NCI-H2196 treated with DMSO at 0.1 percent for 48 hours (cell line): Measurements from ENCODE around the gene ATG16L2.
"Not testable (repeated sequence)": the region's sequence is repeated elsewhere in the genome, so short reads cannot be mapped to it uniquely, and the experiment has no call there.

ENCODE experiments used
- DNase-seq: peaks from one replicate; lab custom pipeline; 2025; ENCODE audit not compliant: unreplicated experiment; lab: John Stamatoyannopoulos, UW

The ATG16L2 gene

DNA sequence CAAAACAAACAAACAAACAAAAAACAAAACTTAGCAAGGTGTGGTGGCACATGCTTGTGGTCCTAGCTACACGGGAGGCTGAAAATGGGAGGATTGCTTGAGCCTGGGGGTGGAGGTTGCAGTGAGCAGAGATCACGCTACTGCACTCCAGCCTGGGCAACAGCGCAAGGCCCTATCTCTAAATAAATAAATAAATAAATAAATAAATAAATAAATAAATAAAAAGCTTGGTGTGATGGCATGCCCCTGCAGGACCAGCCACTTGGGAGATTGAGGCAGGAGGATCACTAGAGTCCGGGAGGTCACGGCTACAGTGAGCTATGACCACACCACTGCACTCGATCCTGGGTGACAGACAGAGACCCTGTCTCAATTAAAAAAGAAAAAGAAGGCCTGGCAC lies 11.4 kb upstream of the ATG16L2 start:
- DNase-seq = no peak

DNA sequence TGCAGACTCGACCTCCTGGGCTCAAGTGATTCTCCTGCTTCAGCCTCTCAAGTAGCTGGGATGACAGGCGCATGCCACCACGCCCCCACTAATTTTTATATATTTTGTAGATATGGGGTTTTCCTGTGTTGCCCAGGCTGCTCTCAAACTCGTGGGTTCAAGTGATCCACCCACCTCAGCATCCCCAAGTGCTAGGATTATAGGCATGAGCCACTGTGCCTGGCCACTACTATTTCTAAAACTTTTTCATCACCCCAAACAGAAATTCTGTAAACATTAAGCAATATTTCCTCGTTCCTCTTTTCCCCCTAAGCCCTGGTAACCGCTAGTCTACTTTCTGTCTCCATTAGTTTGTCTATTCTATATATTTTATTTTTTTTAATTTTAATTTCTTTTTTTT lies 9.0 kb upstream of the ATG16L2 start:
- no peak for DNase-seq

DNA sequence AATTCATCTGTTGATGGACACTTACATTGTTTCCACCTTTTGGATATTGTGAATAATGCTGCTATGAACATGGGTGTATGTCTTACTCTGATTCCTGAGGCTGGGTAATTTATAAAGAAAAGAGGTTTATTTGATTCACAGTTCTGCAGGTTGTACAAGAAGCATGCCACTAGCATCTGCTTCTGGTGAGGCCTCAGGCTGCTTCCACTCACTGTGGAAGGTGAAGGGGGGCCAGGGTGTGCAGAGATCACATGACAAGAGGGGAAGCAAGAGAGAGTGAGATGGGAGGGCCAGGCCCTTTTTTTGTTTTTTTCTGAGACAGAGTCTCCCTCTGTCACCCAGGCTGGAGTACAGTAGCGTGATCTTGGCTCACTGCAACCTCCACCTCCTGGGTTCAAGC lies 7.8 kb upstream of the ATG16L2 start:
- DNase-seq = not testable (repeated sequence)

DNA sequence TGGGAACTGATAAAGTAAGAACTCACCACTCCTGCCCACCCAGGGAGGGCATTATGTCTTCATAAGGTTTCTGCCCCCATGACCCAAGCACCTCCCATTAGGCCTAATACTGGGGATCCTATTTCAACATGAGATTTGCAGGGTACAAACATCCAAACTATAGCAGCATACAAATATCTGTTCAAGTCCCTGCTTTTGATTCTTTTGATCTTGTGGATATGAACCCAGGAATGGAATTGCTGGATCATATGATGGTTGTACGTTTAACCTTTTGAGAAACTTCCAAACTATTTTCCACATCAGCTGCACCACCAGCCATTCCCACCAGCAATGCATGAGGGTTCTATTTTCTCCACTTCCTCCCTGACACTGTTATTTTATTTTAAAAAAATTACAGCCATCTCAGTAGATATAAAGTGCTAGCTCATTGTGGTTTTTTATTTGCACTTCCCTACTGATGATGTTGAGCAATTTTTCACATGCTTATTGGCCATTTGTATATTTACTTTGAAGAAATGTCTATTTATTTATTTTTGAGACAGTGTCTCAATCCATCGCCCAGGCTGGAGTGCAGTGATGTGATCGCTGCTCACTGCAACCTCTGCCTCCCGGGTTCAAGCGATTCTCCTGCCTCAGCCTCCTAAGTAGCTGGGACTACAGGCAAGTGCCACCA lies 7.1 kb upstream of the ATG16L2 start:
- DNase-seq = no peak

DNA sequence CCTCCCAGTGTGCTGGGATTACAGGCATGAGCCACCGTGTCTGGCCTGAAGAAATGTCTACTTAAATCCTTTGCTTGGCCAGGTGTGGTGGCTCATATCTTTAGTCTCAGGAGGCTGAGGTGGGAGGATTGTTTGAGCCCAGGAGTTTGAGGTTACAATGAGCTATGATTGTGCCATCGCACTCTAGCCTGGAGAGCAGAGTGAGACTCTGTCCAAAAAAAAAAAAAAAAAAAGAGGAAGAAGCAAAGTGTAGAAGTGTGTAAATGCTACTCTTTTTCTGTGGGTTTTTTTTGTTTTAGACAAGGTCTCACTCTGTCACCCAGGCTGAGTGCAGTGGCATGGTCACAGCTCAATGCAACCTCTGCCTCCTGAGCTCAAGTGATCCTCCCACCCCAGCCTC lies 6.4 kb upstream of the ATG16L2 start:
- DNase-seq = no peak

DNA sequence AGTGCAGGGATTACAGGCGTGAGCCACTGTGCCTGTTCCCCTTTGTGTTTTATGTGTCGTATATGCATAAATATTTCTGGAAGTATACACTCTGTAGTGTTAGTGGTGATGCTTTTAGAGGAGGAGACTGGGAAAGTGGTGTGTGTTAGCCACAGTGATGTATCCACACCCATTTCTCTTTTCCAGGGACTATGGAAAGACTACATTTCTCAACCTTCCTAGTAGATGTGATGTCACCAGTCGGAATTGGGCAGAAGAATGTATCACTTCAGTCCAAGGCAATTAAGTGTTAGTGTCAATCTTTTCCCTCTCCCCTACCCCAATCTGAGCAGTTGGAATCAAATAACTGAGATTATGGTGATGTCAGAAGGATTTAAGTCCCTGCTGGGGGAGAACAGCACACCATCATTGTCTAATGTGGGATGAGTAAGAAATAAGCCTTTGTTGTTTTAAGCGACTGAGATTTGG lies 5.8 kb upstream of the ATG16L2 start:
- DNase-seq = no peak

DNA sequence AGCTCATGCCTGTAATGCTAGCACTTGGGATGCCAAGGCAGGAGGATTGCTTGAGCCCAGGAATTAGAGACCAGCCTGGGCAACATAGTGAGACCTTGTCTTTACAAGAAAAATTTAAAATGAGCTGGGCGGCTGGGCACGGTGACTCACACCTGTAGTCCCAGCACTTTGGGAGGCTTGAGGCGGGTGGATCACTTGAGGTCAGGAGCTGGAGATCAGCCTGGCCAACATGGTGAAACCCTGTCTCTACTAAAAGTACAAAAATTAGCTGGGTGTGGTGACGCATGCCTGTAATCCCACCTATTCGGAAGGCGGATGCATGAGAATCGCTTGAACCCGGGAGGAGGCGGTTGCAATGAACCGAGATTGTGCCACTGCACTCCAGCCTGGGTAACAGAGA lies 2.5 kb upstream of the ATG16L2 start:
- DNase-seq = not testable (repeated sequence)

DNA sequence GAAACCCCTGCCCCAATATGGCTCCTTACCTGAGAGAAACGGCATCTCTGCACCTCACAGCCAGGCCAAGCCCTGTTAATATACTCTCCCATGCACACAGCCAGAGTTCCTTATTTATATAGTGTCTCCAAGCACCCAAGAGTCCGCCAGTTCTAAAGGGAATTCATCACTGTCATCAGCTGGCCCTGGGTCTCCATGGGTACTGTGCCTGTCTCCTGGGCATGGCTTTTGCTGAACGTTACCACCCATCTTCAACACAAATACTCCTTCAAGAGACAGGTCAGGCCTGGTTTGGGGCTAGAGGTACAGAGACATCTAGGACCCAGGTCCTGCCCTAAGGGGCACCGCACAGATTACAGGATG lies 1.6 kb upstream of the ATG16L2 start:
- DNase-seq = peak; percentile 30

DNA sequence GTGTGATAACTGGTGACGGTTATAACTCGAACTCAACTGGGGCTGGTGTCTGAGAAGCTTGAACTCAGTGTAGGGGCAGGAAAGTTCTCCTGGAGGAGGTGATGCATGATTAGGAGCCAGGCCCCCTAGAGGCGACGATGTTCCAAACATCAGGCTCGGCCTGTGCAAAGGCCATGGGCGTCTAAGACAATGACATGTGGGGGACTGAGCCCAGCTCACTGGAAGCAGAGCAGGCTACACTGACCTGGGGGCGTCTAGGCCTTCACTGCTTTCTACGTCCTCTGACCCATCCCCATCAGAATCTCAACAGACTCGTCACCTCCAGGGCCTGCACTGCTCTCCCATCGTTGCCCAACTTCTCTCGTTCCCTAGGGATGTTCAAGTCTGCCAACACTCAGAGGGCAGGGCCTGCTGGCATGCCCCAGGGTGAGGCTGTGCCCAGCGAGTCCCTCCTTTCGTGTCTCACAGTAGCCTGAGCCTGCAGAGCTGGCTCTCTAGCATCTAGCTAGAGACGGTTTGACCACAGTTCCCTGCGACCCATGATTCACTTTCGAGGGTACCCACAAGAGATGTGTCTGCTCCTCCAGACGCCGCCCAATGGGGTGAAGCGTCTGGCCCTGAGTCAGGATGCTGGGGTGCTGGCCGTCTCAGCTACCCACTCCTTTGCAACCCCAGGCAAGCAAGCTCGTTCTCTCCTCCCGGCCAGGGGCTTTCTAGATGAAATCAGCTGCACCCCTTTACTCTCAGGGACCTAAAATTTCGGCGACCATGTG lies 1.1 kb upstream of the ATG16L2 start:
- peak; percentile 40 for DNase-seq

DNA sequence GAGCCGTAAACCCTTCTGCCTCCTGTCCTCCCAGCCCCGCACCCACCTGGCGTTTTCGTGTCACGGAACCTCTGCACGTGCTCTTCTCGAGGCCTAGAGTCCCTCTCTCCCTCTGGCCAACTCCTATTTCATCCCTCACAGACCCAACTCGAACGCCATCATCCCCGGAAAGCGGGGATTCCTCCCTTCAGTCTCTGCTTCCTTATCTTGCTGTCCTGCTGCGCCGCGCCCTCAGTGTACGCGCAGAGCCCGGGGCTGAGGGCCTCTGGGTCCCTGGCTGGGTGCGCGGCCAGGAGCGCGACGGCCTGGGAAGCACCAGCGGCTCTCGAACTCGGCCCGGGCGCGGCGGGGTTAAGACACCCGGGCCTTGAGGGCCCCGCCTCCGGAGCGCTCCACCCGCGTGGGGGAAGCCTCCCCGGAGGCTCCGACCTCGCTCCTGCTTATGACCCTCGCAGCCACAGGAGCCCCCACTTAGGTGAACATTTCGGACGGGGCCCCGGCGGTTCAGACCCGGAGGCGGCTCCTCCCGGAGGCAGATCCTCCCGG lies 398 bp upstream of the ATG16L2 start:
- DNase-seq = peak; percentile 79

DNA sequence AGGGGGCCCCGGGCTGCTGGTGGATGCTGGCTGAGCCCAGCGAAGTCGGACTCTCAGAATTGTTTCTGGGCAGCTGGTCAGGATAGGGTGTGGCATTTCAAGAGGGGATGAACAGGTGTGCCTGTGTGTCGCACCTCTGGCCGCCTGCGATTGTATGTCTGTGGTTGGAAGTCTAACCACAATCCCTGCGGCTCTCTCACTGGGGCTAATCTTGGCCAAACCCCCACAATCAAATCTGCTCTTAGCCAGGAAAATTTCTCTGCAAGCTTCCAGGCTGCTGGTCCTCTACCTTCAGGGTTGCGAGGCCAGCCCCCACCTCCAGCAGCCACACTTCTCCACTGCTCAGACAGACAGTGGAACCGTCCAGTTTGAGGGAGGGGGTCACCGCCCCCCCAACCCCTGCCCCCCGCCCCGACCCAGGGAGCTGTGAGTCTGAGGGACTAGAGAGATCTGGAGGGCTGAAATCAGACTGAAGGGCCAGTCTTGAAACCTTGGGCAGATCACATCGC lies 953 bp downstream of the ATG16L2 start:
- peak; percentile 35 for DNase-seq

DNA sequence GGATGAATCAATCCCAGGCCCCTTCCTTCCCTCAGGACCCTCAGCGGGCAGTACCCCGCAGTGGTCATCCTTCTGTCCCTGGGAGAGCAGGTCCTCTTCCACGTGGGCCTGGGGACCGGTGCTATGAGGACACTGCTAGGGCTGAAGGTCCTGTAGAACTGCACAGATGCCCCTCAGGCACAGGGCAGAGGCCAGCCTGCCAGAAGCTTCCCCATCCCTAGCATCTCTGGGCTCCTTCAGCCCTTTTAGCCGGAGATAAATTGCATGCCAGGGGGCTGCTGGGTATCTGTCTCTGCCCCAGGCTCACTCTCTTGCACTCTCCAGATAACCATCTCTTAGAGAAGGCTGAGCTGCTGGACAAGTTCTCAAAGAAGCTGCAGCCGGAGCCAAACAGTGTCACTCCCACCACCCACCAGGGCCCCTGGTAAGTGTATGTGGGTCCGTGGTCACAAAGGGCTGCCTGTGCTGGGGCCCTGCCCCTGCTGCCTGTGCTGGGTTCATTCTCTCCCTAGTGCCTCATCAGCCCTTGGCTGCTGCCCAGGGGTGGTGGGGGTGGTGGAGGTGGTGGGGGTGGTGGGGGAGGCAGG lies 2.3 kb downstream of the ATG16L2 start:
- no peak for DNase-seq

DNA sequence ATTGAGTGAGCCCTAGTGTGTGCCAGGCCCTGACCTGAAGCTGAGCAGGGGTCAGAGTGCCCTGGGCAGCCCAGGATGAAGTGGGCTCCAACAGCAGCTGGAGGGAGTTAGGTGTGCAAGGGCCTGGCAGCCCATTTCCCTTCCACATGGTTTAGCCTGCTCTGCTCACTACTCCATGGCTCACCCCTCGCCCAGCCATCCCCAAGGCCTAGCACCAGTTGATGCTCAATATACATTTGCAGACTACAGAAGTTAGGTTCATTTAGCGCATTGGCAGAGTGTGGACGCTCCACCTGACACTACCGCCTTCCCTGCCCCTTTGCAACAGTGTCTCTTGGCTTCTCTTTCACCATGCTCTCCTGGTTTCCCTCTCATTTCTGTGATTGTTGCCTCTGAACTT lies 3.8 kb downstream of the ATG16L2 start:
- no peak for DNase-seq

DNA sequence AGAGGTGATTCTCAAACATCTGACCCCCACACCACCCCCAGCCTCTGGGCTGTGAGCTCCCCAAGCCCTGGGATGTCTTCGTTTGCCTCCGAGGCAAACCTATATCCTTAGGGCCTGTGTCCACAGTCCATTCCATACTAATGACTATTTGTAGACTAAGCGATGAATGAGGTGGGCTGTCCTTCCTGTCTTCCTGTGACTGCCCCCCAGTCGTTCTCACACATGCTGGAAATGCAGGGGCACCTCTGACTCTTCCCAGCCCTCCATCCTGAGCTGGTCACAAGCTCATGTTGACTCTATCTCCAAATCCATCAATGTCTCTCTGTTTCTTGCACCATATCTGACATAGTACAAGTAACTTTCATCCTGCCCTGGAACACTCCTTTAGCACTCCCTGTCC lies 4.8 kb downstream of the ATG16L2 start:
- no peak for DNase-seq

DNA sequence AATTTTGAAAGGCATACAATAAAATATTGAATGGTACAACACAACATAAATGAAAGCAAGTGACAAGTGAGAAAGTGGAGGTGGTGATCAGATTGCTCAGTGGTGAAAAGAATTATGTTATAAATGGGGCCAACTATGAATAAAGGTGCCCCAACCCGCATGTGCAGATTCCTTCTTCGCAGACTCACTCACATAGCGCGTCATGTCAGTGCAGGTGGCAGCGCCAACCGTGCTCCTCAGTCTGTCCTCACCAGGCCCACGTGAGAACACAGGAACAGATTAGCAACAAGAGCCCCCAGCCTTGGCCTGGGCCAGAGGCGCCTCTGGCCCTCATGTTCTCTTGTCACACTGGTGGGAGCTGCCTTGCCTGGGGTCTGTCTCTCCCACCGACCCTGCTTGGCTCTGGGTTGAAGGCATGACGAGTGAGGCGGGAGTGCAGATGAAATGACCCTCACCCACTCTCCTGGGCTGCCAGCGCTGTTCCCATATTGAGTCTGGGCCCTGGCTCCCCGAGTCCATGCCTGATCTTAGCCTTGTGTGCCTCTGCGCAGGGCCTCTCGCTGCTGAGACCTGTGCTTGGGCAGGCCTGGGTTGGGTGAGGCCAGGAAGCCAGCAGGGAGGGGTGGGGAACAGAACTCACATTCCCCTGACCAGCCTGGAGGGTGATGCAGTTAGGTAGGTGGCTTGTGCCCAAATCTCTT lies 6.4 kb downstream of the ATG16L2 start:
- no peak for DNase-seq

DNA sequence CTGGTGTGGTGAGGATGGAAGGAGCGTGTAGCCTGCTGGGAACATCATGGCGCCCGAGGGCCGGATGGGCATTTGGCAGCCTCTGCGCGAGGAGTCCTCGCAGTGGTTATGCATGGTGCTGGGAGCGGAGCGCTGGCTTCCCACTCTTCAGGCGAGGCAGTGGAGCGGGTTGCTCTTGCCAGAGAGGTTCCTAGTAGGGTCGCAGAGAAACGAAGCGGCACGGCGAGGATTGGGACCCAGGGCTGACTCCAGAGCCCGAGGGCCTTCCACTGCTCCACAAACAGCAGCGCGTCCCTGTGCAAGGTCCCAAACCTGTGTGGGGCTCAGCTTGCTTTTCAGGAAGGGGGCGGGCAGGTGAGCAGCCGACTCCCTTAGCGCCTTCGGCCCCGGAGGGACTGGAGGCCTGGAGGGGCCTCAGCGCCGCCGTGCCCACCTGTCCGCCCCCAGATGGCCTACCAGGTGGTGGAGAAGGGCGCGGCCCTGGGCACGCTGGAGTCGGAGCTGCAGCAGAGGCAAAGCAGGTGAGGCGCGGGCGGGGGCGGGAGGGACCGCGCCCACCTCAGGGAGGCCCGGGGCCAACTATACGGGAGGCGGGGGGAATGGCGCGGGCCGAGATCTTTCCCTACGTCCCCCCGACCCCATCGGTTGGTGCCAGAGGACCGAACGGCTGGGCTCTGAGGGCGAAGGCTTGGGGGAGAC lies 7.2 kb downstream of the ATG16L2 start:
- no peak for DNase-seq

DNA sequence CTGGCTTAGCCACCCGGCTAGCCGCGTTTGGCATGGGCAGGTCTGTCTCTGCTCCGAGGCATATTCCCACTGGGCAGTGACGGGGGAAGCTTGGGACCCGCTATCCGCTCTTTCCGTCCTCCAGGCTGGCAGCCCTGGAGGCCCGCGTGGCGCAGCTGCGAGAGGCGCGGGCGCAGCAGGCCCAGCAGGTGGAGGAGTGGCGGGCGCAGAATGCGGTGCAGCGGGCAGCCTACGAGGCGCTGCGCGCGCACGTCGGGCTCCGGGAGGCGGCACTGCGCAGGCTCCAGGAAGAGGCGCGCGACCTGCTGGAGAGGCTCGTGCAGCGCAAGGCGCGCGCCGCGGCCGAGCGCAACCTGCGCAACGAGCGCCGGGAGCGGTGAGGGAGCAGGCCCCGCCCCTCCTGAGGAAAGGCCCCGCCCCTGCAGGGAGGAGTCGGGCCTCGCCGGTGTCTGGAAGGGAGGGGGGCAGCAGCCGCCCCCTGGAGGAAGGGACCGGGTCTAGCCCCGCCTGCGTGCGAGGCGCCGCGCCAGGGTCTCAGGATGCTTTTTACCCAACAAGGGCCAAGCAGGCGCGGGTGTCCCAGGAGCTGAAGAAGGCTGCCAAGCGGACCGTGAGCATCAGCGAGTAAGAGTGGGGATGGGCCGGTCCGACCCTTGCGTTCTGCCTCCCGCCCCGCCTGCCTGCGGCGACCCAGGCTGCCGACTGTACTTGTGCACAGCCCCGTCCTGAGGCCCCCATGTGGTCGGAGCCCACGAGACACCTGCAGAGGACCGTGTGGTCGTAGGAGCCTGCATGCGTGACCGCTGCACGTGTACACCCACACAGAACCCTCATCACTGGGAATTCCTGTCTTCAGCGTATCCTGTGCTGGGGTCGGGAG lies 7.9 kb downstream of the ATG16L2 start:
- DNase-seq = peak; percentile 84

DNA sequence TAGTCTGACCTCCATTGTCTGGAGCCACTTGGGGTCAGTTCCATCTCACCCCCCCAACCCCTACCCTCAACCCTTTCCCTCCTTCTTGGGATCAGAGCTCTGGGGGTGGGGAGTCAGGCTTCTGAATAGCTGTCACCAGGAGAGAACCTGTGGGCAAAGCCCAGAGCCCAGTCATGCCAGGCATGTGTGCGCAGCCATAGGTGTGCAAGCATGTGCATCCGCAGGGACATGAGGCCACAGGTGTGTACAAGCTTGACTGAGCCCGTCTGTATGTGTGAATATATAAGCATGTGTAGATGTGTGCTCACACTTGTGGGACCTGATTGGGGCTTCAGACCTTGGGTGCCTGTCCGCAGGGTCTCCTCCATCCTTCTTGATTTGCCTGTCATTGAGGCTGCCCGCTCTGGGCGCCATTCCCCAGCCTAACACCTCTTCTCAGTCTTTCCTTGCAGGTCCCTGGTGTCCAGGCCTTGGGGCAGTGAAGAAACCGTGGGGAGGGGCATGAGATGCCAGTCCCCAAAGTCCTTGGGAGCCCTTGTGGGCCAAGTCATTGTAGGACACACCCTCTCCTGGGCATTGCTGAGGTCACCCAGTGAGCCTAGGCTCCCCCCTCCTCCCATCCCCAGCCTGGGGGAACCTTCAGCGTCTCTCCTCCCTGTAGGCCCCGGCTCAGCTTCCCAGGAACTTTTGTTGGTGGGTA lies 9.0 kb downstream of the ATG16L2 start:
- DNase-seq = no peak

DNA sequence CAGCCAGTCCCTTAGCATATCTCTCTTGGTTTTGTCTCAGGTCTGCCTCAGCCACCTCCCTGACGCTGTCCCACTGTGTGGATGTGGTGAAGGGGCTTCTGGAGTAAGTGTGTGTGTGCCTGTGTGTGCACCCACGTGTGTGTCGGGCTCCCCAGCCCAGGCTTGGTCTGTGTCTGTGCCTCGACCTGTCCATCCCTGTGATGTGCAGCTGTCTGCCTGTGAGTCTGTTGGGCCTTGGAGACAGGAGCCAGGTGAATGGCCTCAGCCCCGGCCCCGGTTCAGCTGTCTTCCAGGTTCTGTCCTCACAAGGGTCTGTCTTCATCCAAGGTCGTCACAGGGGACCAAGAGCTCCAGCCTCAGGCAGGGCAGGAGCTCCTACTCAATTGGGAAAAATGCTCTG lies 9.8 kb downstream of the ATG16L2 start:
- no peak for DNase-seq
